ES-I3 (cell line): ENCODE data around the gene CRKL.

Source experiments
- H3K36me3 ChIP-seq: 2 replicates; pipeline ENCODE4 v1.6.1; 2013; ENCODE audit warnings: mild to moderate bottlenecking, low read length, control low read depth, moderate library complexity; ENCODE audit not compliant: insufficient read depth
- H3K4me1 ChIP-seq: 2 replicates; pipeline ENCODE4 v1.6.1; 2013; ENCODE audit warnings: mild to moderate bottlenecking, control low read depth, low read length; ENCODE audit not compliant: insufficient read depth
- H3K9ac ChIP-seq: 2 replicates; pipeline ENCODE4 v1.6.1; 2013; ENCODE audit warnings: low read depth, mild to moderate bottlenecking, low read length, moderate library complexity
- H3K9me3 ChIP-seq: 2 replicates; pipeline ENCODE4 v1.6.1; 2013; ENCODE audit warnings: mild to moderate bottlenecking, low read length, moderate library complexity; ENCODE audit not compliant: control insufficient read depth, insufficient read depth

Gene CRKL

DNA sequence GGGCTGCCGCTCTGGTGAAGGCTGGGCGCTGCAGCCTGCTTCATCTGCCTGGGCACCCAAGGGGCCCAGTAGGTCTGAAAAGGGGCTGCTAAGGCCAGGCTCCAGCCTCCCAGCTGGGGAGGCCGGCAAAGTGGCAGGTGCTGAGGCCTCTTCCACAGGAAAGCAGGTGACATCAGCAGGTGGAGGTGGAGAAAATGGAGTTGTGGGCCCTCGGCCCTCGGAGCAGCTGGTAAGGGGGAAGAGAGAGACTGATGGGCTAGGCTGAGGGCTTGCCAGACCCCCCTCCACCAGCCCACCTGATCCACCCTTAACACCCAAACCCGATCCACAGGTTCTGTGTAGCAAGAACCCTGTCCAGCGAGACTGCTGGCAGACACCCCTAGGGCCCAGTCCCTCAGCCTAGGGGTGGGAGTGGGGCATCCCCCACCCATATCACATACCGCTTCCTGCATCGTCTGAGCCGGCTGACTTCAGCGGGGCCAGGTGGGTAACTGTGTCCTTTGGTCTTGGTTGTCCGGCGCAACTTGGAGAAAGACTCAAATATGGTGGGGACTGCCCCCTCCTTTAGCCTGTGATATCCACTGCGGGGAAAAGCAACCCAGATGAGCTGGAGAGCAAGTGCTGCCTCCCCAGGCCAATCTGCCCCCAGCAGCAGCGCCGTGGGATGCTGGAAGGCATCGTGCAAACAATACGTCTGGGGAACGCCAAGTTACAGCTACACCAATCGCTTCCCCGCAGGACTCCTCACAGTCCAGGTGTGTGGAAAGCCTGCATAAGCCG, 83.2 kb downstream of the CRKL start:
- Histone ChIP-seq H3K9ac (peak overlapping the region; percentile 92), H3K36me3 (no peaks in the 10 kb centered on the region; the same call in 1 of the 2 replicates), H3K9me3 (no peaks in the 10 kb centered on the region), H3K4me1 (no peaks in the 10 kb centered on the region; the same call in 1 of the 2 replicates)

GRCh38 chr22:21000987-21001600, 83.9 kb downstream of the CRKL start:
- no peaks in the 10 kb centered on the region for H3K9me3 ChIP-seq
- H3K9ac ChIP-seq, result peak overlapping the region; percentile 92
- H3K36me3 ChIP-seq, result no peaks in the 10 kb centered on the region; the same call in 1 of the 2 replicates
- no peaks in the 10 kb centered on the region; the same call in 1 of the 2 replicates for H3K4me1 ChIP-seq

- Histone ChIP-seq H3K9ac (peak within 1 kb of the TSS; percentile 92), H3K36me3 (no peaks in the 10 kb centered on the region; the same call in 1 of the 2 replicates), H3K9me3 (no peaks in the 10 kb centered on the region), H3K4me1 (no peaks in the 10 kb centered on the region; the same call in 1 of the 2 replicates)
These were observed 84.6 kb downstream of the CRKL start, which contains the start of gene THAP7 for GRCh38 chr22:21001601-21002325. THAP7 (minus strand) TSS chr22:21002118; CDS start chr22:21001911, 207 bp downstream.
